K562 (cell line): ENCODE results near the gene PPA1. TPM values are rescaled to one million over a fixed set of nuclear protein-coding genes. Genes with fewer than 3 reads are reported as not detected.

ENCODE experiments used
- ATAC-seq: fragments of 200-7000 bp; cut with Tn5 transposase; 3 replicates; pipeline ENCODE4 v1.9.1; 2020; ENCODE audit warnings: moderate library complexity
- BruUV-seq: library from RNA; stranded (reverse); fragments of 400-500 nt; replicated peaks from 2 replicates; lab custom pipeline; 2021; lab: Mats Ljungman, UMichigan
- CTCF ChIA-PET: fragments of 300-600 bp; formaldehyde crosslinking; extraction: SDS; loops from one replicate; lab custom pipeline; 2021; ENCODE audit warnings: low intra/inter-chr PET ratio; lab: Yijun Ruan, JAX
- POLR2A ChIA-PET: fragments of 300-600, 350-650 bp; sonication (Branson Sonifier 250); formaldehyde crosslinking; extraction: SDS; loops from one replicate; lab custom pipeline; 2021; ENCODE audit warnings: antibody characterized with exemption, inconsistent platforms; lab: Yijun Ruan, JAX
- DNase-seq, 4 experiments: peaks; one replicate each; pipeline versions ENCODE4 v3.0.0 to v3.0.0-alpha.2; 2011 to 2018; ENCODE audit warnings: low spot score in 3 of 4, mixed read lengths in 3 of 4; ENCODE audit errors: extremely low read depth in 1 of 4
- FAIRE-seq: peaks from 2 replicates; lab custom pipeline; 2011; peaks lifted over from hg19 to GRCh38; lab: Jason Lieb, UNC
- H2AFZ ChIP-seq: 2 replicates; pipeline ENCODE4 v1.6.0; 2011; ENCODE audit warnings: low read depth, low read length, control low read depth, inconsistent platforms
- H3K27ac ChIP-seq: fragments of 200-600 bp; 3 replicates; pipeline ENCODE4 v1.8.0; 2011; ENCODE audit warnings: low read depth, mild to moderate bottlenecking, control low read depth, inconsistent platforms, low read length, moderate library complexity, mixed read lengths; ENCODE audit errors: extremely low read depth
- H3K27me3 ChIP-seq, 2 experiments: fragments of 300-600 bp in 1 of 2; 2 replicates in 1 of 2; 3 replicates in 1 of 2; pipeline versions ENCODE4 v1.6.0 to v1.8.0; 2011; ENCODE audit warnings: inconsistent platforms in 2 of 2, low read length in 2 of 2, mild to moderate bottlenecking in 1 of 2, mixed read lengths in 1 of 2, moderate library complexity in 1 of 2; ENCODE audit not compliant: control insufficient read depth in 2 of 2, insufficient read depth in 2 of 2
- H3K36me3 ChIP-seq: fragments of 300-600 bp; 3 replicates; pipeline ENCODE4 v1.8.0; 2011; ENCODE audit warnings: mild to moderate bottlenecking, low read length, inconsistent platforms; ENCODE audit not compliant: control insufficient read depth, insufficient read depth
- H3K4me1 ChIP-seq, 2 experiments: fragments of 200-600 bp in 1 of 2; replicated peaks in 1 of 2; 2 replicates in 1 of 2; 3 replicates in 1 of 2; pipeline versions ENCODE4 v1.5.1 to v1.8.0; 2011; ENCODE audit warnings: inconsistent platforms in 2 of 2, low read length in 2 of 2, mild to moderate bottlenecking in 1 of 2, mixed read lengths in 1 of 2, moderate library complexity in 1 of 2; ENCODE audit not compliant: control insufficient read depth in 2 of 2, insufficient read depth in 2 of 2
- H3K4me2 ChIP-seq: 2 replicates; pipeline ENCODE4 v1.6.1; 2011; ENCODE audit warnings: low read length, control low read depth, inconsistent platforms, mixed read lengths; ENCODE audit not compliant: insufficient read depth
- H3K4me3 ChIP-seq: fragments of 200-600 bp; sonication (generic), shearing (Covaris generic); 2 replicates; pipeline ENCODE4 v1.5.1; 2016; ENCODE audit warnings: control low read depth, inconsistent platforms
- H3K79me2 ChIP-seq: fragments of 200-600 bp; 3 replicates; pipeline ENCODE4 v1.8.0; 2011; ENCODE audit warnings: low read length, inconsistent platforms; ENCODE audit not compliant: control insufficient read depth, insufficient read depth
- H3K9ac ChIP-seq, 2 experiments: 2 replicates each; pipeline versions ENCODE4 v1.6.0 to v1.6.1; 2011; ENCODE audit warnings: low read depth in 2 of 2, low read length in 2 of 2, control low read depth in 1 of 2, inconsistent platforms in 1 of 2, mild to moderate bottlenecking in 1 of 2, mixed read lengths in 1 of 2; ENCODE audit not compliant: insufficient read depth in 1 of 2
- H3K9me1 ChIP-seq: one replicate; pipeline ENCODE4 v1.6.0; 2011; ENCODE audit warnings: inconsistent platforms, mild to moderate bottlenecking, low read length, moderate library complexity; ENCODE audit not compliant: control insufficient read depth, insufficient read depth
- H3K9me3 ChIP-seq: replicated peaks from 2 replicates; pipeline ENCODE4 v1.5.1; 2011; ENCODE audit warnings: low read depth, low read length, inconsistent platforms; ENCODE audit not compliant: control insufficient read depth, insufficient read depth
- H4K20me1 ChIP-seq: replicated peaks from 2 replicates; pipeline ENCODE4 v1.6.1; 2011; ENCODE audit warnings: low read length, inconsistent platforms, mixed read lengths; ENCODE audit not compliant: control insufficient read depth, insufficient read depth
- ARNT ChIP-seq, 2 experiments: fragments of 450-650 bp; IDR thresholded peaks; 2 replicates each; pipeline ENCODE4 v1.6.1; 2016; ENCODE audit warnings: mild to moderate bottlenecking in 1 of 2
- BCOR ChIP-seq: fragments of 450-650 bp; IDR thresholded peaks from 2 replicates; pipeline ENCODE4 v1.6.1; 2016
- BRF1 ChIP-seq: IDR thresholded peaks from 3 replicates; pipeline ENCODE4 v1.6.1; 2011; ENCODE audit warnings: borderline replicate concordance, mild to moderate bottlenecking; ENCODE audit not compliant: insufficient read length; ENCODE audit errors: extremely low read depth
- CBX3 ChIP-seq, 2 experiments: IDR thresholded peaks; 1 replicate in 1 of 2; 2 replicates in 1 of 2; pipeline ENCODE4 v1.6.1; 2012; ENCODE audit warnings: inconsistent platforms in 2 of 2, low read length in 2 of 2, borderline replicate concordance in 1 of 2, control low read depth in 1 of 2
- CXXC5 ChIP-seq: fragments of 250-450 bp; sonication (Bioruptor Pico); IDR thresholded peaks from 2 replicates; pipeline ENCODE4 v1.8.0; 2022; ENCODE audit warnings: inconsistent platforms, mild to moderate bottlenecking, moderate library complexity
- DACH1 ChIP-seq: fragments of 450-650 bp; IDR thresholded peaks from 2 replicates; pipeline ENCODE4 v1.6.1; 2018; ENCODE audit not compliant: partially characterized antibody
- EP300 ChIP-seq: IDR thresholded peaks from 2 replicates; pipeline ENCODE4 v1.6.1; 2012; ENCODE audit warnings: low read length, improper control_type of control experiment
- FOXA1 ChIP-seq: fragments of 450-650 bp; IDR thresholded peaks from 2 replicates; pipeline ENCODE4 v1.6.1; 2016; ENCODE audit warnings: mild to moderate bottlenecking, borderline replicate concordance
- MEF2D ChIP-seq: conservative IDR thresholded peaks from 2 replicates; pipeline ENCODE4 v1.6.1; 2016; ENCODE audit warnings: low read depth, missing genetic modification characterization, missing compliant biosample characterization
- MTA1 ChIP-seq: fragments of 450-650 bp; IDR thresholded peaks from 2 replicates; pipeline ENCODE4 v1.6.1; 2017; ENCODE audit warnings: borderline replicate concordance
- NCOA2 ChIP-seq, 2 experiments: fragments of 450-650 bp; IDR thresholded peaks; 2 replicates each; pipeline ENCODE4 v1.6.1; 2018; ENCODE audit warnings: mild to moderate bottlenecking in 2 of 2, moderate library complexity in 1 of 2; ENCODE audit not compliant: partially characterized antibody in 2 of 2
- NCOR1 ChIP-seq: fragments of 450-650 bp; IDR thresholded peaks from 2 replicates; pipeline ENCODE4 v1.6.1; 2016; ENCODE audit warnings: mild to moderate bottlenecking, moderate library complexity
- SIX5 ChIP-seq, 2 experiments: IDR thresholded peaks; 2 replicates each; pipeline ENCODE4 v1.6.1; 2011; ENCODE audit warnings: low read length in 2 of 2, borderline replicate concordance in 1 of 2, low read depth in 1 of 2, mild to moderate bottlenecking in 1 of 2, moderate library complexity in 1 of 2; ENCODE audit not compliant: insufficient read depth in 1 of 2
- SMARCC2 ChIP-seq: fragments of 450-650 bp; IDR thresholded peaks from 2 replicates; pipeline ENCODE4 v1.6.1; 2017; ENCODE audit warnings: antibody characterized with exemption, moderate library complexity, mild to moderate bottlenecking, low read depth
- TAF9B ChIP-seq: fragments of 450-650 bp; IDR thresholded peaks from 2 replicates; pipeline ENCODE4 v1.6.1; 2018; ENCODE audit warnings: mild to moderate bottlenecking; ENCODE audit not compliant: partially characterized antibody
- U2AF2 ChIP-seq: fragments of 200-400 bp; formaldehyde crosslinking; optimal IDR thresholded peaks from 2 replicates; pipeline ENCODE3; 2017; ENCODE audit warnings: low read depth, mild to moderate bottlenecking, low read length
- ZFP1 ChIP-seq: fragments of 450-650 bp; formaldehyde crosslinking; IDR thresholded peaks from 2 replicates; pipeline ENCODE4 v1.4.0; 2020; ENCODE audit warnings: mild to moderate bottlenecking, mixed read lengths
- ZNF232 ChIP-seq: sonication (generic); formaldehyde crosslinking; IDR thresholded peaks from 2 replicates; pipeline ENCODE4 v1.8.0; 2022; ENCODE audit warnings: mild to moderate bottlenecking, missing genetic modification reagents
- WGBS: fragments of 100-300 bp; shearing (Covaris generic); methylation state at CpG from one replicate; pipeline ENCODE4 v1.1.6; 2016; ENCODE audit warnings: low coverage, mixed read lengths; ENCODE audit not compliant: insufficient coverage; ENCODE audit errors: missing lambda C conversion rate; 5-methylcytosine and 5-hydroxymethylcytosine counted together
- in situ Hi-C: fragments of 300-500 bp; cut with MboI; formaldehyde crosslinking; loops from 4 replicates; pipeline ENCODE4 v1.15.0; 2018; ENCODE audit warnings: inconsistent platforms, mixed read lengths
- intact Hi-C: fragments of 100-400 bp; cut with micrococcal nuclease; formaldehyde crosslinking; loops from 2 replicates; pipeline ENCODE4 v1.14.2; 2022
- polyA plus RNA-seq, 8 experiments: library from polyadenylated mRNA; depleted of rRNA in 4 of 8; stranded (reverse) in 5 of 8; unstranded in 3 of 8; fragments of >200 nt; fragmentation: Nextera tagmentation in 2 of 8; fragmentation: Illumina TruSeq in 1 of 8; extraction: Ambion mirVana in 2 of 8; extraction: Trizol in 1 of 8; gene quantifications; 2 replicates each; pipeline versions ENCODE4 v1.2.1 to v1.2.3, GENCODE V29; 2011 to 2014; ENCODE audit warnings: inconsistent platforms in 1 of 8, missing spikeins in 1 of 8
- total RNA-seq, 7 experiments: library from RNA; depleted of rRNA in 6 of 7; stranded (reverse); fragments of >200 nt in 6 of 7; fragmentation: Illumina TruSeq in 2 of 7; extraction: Trizol in 2 of 7; gene quantifications; 2 replicates each; pipeline versions ENCODE4 v1.2.1 to v1.2.3, GENCODE V29; 2011 to 2021; ENCODE audit warnings: low replicate concordance in 1 of 7
- TF ChIP-seq, protein P1 (sequence below): fragments of 450-650 bp; IDR thresholded peaks from 2 replicates; pipeline ENCODE4 v1.7.0; 2016; ENCODE audit warnings: borderline replicate concordance
- TF ChIP-seq, protein P2 (sequence below): sonication (generic); formaldehyde crosslinking; IDR thresholded peaks from 2 replicates; pipeline ENCODE4 v1.8.0; 2022; ENCODE audit warnings: mild to moderate bottlenecking, low read depth, missing genetic modification reagents
- TF ChIP-seq, protein P3 (sequence below): sonication (generic); formaldehyde crosslinking; IDR thresholded peaks from 2 replicates; pipeline ENCODE4 v1.8.1; 2023; ENCODE audit warnings: mild to moderate bottlenecking, missing genetic modification reagents

Gene PPA1
- total and polyA plus RNA-seq, 9 of the 15 experiments (the other 6 are each of a cell fraction or from before 2014, with no cell fraction given), result 301 to 635 (median 471) TPM

DNA sequence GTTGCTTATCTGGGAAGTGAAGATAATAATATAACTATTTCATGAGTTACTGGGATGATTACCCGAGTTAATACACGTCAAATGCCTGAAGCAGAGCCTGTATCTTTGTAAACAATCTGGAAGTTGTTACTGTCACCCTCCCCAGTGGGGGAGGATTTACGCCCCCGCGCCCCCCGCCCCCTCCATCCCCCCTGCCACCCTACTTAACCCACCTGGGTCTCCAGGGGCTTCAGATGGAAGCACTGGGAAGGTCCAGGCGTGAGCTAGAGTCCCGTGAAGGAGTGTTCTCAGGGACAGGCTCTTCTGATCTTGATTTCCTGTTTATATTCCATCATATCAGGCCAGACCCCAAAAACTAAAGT, 691 bp upstream of the PPA1 start:
- ATAC-seq, result no peak
- Histone ChIP-seq H3K4me3 (peak overlapping the region; percentile 83), H4K20me1 (0 out of 2 replicates have a peak, but pooled peaks cover 5% of the 10 kb centered on the region), H3K4me2 (peak overlapping the region; percentile 91), H3K27me3 (no peaks in the 10 kb centered on the region), H3K4me1 (peaks cover 13 to 23% of the 10 kb centered on the region in 2 experiments; a peak in 4 of 5 replicates), H3K9ac (peak overlapping the region in 1 of 2 experiments; percentile 87; a peak in 2 of 4 replicates), H3K36me3 (peaks cover 20% of the 10 kb centered on the region), H2AFZ (peak overlapping the region; percentile 100), H3K79me2 (peaks cover 44% of the 10 kb centered on the region), H3K9me3 (no peaks in the 10 kb centered on the region), H3K27ac (peak overlapping the region; percentile 84), H3K9me1 (no peaks in the 10 kb centered on the region)
- in situ Hi-C loops, result loop anchor here (5.0 kb wide), 1 partner anchor 113 kb away; no protein-coding TSS in a partner anchor
- DNase-seq, result peak in 3 of 4 experiments; percentile 54 to 68 (median 59)
- POLR2A ChIA-PET, result interaction anchor here (0.6 to 2.8 kb wide), 8 partner anchors 11 to 334 kb away, joined by 3 to 20 read pairs (median 4); no protein-coding TSS in a partner anchor
- intact Hi-C loops, result no loop called here
- CTCF ChIA-PET, result no interaction called here
- BruUV-seq, result no TSS peak
- 10% methylated on average over 4 of the region's 8 CpGs for WGBS
- FAIRE-seq, result no peak
- TF ChIP-seq U2AF2 (no peak), CXXC5 (no peak), ARNT (IDR thresholded peaks at IDR 0.05) (0 out of 4 replicates have a peak, but pooled peaks of 1 of the 2 experiments have one; percentile 0), NCOA2 (IDR thresholded peaks at IDR 0.05; ENCODE audit: partially characterized antibody in 2 of 2) (no peak), DACH1 (peak; percentile 4), TAF9B (no peak), ZNF232 (no peak), MTA1 (0 out of 2 replicates have a peak, but pooled peaks have one; percentile 6), ZFP1 (CRISPR knock-in tag) (no peak), BCOR (0 out of 2 replicates have a peak, but pooled peaks have one; percentile 5), EP300 (no peak), SIX5 (IDR thresholded peaks at IDR 0.05; ENCODE audit: borderline replicate concordance in 1 of 2, insufficient read depth in 1 of 2, low read depth in 1 of 2, low read length in 2 of 2) (no peak), SMARCC2 (peak; percentile 6; the same call in 1 of the 2 replicates), BRF1 (no peak), CBX3 (IDR thresholded peaks at IDR 0.05; ENCODE audit: borderline replicate concordance in 1 of 2, low read length in 2 of 2) (no peak), FOXA1 (no peak), MEF2D (no peak), NCOR1 (no peak)
- TF ChIP-seq, protein P1, sequence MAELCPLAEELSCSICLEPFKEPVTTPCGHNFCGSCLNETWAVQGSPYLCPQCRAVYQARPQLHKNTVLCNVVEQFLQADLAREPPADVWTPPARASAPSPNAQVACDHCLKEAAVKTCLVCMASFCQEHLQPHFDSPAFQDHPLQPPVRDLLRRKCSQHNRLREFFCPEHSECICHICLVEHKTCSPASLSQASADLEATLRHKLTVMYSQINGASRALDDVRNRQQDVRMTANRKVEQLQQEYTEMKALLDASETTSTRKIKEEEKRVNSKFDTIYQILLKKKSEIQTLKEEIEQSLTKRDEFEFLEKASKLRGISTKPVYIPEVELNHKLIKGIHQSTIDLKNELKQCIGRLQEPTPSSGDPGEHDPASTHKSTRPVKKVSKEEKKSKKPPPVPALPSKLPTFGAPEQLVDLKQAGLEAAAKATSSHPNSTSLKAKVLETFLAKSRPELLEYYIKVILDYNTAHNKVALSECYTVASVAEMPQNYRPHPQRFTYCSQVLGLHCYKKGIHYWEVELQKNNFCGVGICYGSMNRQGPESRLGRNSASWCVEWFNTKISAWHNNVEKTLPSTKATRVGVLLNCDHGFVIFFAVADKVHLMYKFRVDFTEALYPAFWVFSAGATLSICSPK, result no peak
- TF ChIP-seq, protein P2, sequence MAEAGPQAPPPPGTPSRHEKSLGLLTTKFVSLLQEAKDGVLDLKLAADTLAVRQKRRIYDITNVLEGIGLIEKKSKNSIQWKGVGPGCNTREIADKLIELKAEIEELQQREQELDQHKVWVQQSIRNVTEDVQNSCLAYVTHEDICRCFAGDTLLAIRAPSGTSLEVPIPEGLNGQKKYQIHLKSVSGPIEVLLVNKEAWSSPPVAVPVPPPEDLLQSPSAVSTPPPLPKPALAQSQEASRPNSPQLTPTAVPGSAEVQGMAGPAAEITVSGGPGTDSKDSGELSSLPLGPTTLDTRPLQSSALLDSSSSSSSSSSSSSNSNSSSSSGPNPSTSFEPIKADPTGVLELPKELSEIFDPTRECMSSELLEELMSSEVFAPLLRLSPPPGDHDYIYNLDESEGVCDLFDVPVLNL (CRISPR knock-in tag), result no peak
- TF ChIP-seq, protein P3, sequence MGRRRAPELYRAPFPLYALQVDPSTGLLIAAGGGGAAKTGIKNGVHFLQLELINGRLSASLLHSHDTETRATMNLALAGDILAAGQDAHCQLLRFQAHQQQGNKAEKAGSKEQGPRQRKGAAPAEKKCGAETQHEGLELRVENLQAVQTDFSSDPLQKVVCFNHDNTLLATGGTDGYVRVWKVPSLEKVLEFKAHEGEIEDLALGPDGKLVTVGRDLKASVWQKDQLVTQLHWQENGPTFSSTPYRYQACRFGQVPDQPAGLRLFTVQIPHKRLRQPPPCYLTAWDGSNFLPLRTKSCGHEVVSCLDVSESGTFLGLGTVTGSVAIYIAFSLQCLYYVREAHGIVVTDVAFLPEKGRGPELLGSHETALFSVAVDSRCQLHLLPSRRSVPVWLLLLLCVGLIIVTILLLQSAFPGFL (CRISPR knock-in tag), result no peak
